ENCODE data around the gene RAB11B. TPM values are rescaled to one million over a fixed set of nuclear protein-coding genes. Genes with fewer than 3 reads are reported as not detected.

RAB11B gene
- total and polyA plus RNA-seq, 10 of the 15 experiments (the other 5 are each of a cell fraction or from before 2014, with no cell fraction given), result 0.92 to 82.5 (median 17.9) TPM

GRCh38 chr19:8444677-8445487 is 54.7 kb downstream of the RAB11B start, which contains the start of gene HNRNPM (continued):
- TF ChIP-seq PBX3 (IDR thresholded peaks at IDR 0.05; ENCODE audit: insufficient replicate concordance, low read depth, low read length), result no peak
- peak; percentile 73 for TF ChIP-seq RELA (IDR thresholded peaks at IDR 0.05; ENCODE audit: borderline replicate concordance, partially characterized antibody)
- TF ChIP-seq CHD2 (IDR thresholded peaks at IDR 0.05; ENCODE audit: borderline replicate concordance, low read depth, low read length), result peak; percentile 84; the same call in 1 of the 2 replicates
- TF ChIP-seq CUX1 (IDR thresholded peaks at IDR 0.05; ENCODE audit: insufficient replicate concordance, low read depth, low read length), result no peak
- no peak for TF ChIP-seq RUNX3 (IDR thresholded peaks at IDR 0.05; ENCODE audit: low read length)
- no peak for TF ChIP-seq YBX1 (IDR thresholded peaks at IDR 0.05)
- TF ChIP-seq MXI1 (IDR thresholded peaks at IDR 0.05; ENCODE audit: low read depth, low read length), result peak; percentile 46; the same call in 1 of the 2 replicates
- no peak for TF ChIP-seq TARDBP (IDR thresholded peaks at IDR 0.05; ENCODE audit: borderline replicate concordance)
- peak; percentile 84; the same call in 1 of the 2 replicates for TF ChIP-seq SMAD5 (IDR thresholded peaks at IDR 0.05; ENCODE audit: low read depth)
- 0 out of 2 replicates have a peak, but pooled peaks have one; percentile 34 for TF ChIP-seq ASH2L (IDR thresholded peaks at IDR 0.05; ENCODE audit: borderline replicate concordance, low read depth)
- TF ChIP-seq USF1 (IDR thresholded peaks at IDR 0.05; ENCODE audit: borderline replicate concordance, extremely low read length, insufficient read depth, low read depth, low read length), result peak; percentile 97
- peak; percentile 98 for TF ChIP-seq POLR2A (IDR thresholded peaks at IDR 0.05; ENCODE audit: low read depth, low read length)
- no peak for TF ChIP-seq STAT1 (conservative IDR thresholded peaks at IDR 0.05)
- TF ChIP-seq MTA3 (IDR thresholded peaks at IDR 0.05; ENCODE audit: borderline replicate concordance, low read length), result no peak
- TF ChIP-seq NR2C1 (IDR thresholded peaks at IDR 0.05), result peak; percentile 23; the same call in 1 of the 2 replicates
- no peak for TF ChIP-seq MYC (IDR thresholded peaks at IDR 0.05; ENCODE audit: insufficient read depth, insufficient read length, insufficient replicate concordance, low read length, severe bottlenecking)
- no peak for TF ChIP-seq E2F8 (IDR thresholded peaks at IDR 0.05; ENCODE audit: low read depth, partially characterized antibody)
